CD4-positive, alpha-beta T cell (primary cell): ENCODE measurements around the gene KCNE1. TPM values are rescaled to one million over a fixed set of nuclear protein-coding genes. Genes with fewer than 3 reads are reported as not detected.

Experiments
- ATAC-seq: fragments of 200-7000 bp; cut with Tn5 transposase; one replicate; pipeline ENCODE4 v1.10.0; 2022; ENCODE audit warnings: mild to moderate bottlenecking; ENCODE audit not compliant: poor library complexity
- CTCF ChIA-PET: fragments of 350-600 bp; sonication (Branson Sonifier 250); formaldehyde crosslinking; loops from one replicate; lab custom pipeline; 2021; ENCODE audit warnings: antibody characterized with exemption, inconsistent platforms; lab: Charles Lee
- POLR2A ChIA-PET: fragments of 350-600 bp; sonication (Branson Sonifier 250); formaldehyde crosslinking; loops from one replicate; lab custom pipeline; 2021; ENCODE audit warnings: antibody characterized with exemption, inconsistent platforms; lab: Charles Lee
- DNase-seq, 14 experiments: peaks; one replicate each; pipeline ENCODE4 v3.0.0-alpha.2; 2013 to 2020; ENCODE audit warnings: mixed read lengths in 2 of 14
- H3K27ac ChIP-seq, 2 donors: one replicate each; pipeline versions ENCODE4 v1.5.1 to v1.7.0; 2013; ENCODE audit warnings: low read length in 2 of 2, low read depth in 1 of 2, mild to moderate bottlenecking in 1 of 2
- H3K27me3 ChIP-seq, 2 experiments: 1 replicate in 1 of 2; 2 replicates in 1 of 2; pipeline versions ENCODE4 v1.6.1 to v1.7.0; 2013; ENCODE audit warnings: low read length in 2 of 2, control low read depth in 1 of 2, mild to moderate bottlenecking in 1 of 2, moderate library complexity in 1 of 2; ENCODE audit not compliant: insufficient read depth in 2 of 2, control insufficient read depth in 1 of 2
- H3K36me3 ChIP-seq: one replicate; pipeline ENCODE4 v1.6.1; 2013; ENCODE audit warnings: low read length, control low read depth; ENCODE audit not compliant: insufficient read depth
- H3K4me1 ChIP-seq: one replicate; pipeline ENCODE4 v1.6.1; 2013; ENCODE audit warnings: low read length, control low read depth; ENCODE audit not compliant: insufficient read depth
- H3K4me3 ChIP-seq: one replicate; pipeline ENCODE4 v1.5.1; 2013; ENCODE audit warnings: mild to moderate bottlenecking, low read length, moderate library complexity
- H3K9me3 ChIP-seq, 2 experiments: 1 replicate in 1 of 2; 2 replicates in 1 of 2; pipeline versions ENCODE4 v1.6.1 to v1.7.0; 2013; ENCODE audit warnings: low read length in 2 of 2, mild to moderate bottlenecking in 2 of 2, control low read depth in 1 of 2, moderate library complexity in 1 of 2; ENCODE audit not compliant: control insufficient read depth in 1 of 2, insufficient read depth in 1 of 2
- H3K27ac Mint-ChIP-seq: one replicate; pipeline ENCODE4 v1.8.0; 2020; ENCODE audit warnings: mixed read lengths
- H3K27me3 Mint-ChIP-seq: one replicate; pipeline ENCODE4 v1.8.0; 2021; ENCODE audit warnings: mixed read lengths
- H3K36me3 Mint-ChIP-seq: one replicate; pipeline ENCODE4 v1.8.0; 2021; ENCODE audit warnings: low read depth, mixed read lengths
- H3K4me1 Mint-ChIP-seq: one replicate; pipeline ENCODE4 v1.8.0; 2021; ENCODE audit warnings: low read depth, mixed read lengths
- H3K4me3 Mint-ChIP-seq: one replicate; pipeline ENCODE4 v1.8.0; 2020; ENCODE audit warnings: mild to moderate bottlenecking, mixed read lengths
- H3K9me3 Mint-ChIP-seq: one replicate; pipeline ENCODE4 v1.8.0; 2020; ENCODE audit warnings: mixed read lengths
- CTCF ChIP-seq: fragments of 200-600 bp; IDR thresholded peaks from one replicate; pipeline ENCODE4 v1.8.0; 2022; ENCODE audit warnings: antibody characterized with exemption, mild to moderate bottlenecking
- intact Hi-C, 2 experiments: fragments of 100-400 bp; cut with DNase I in 1 of 2; cut with micrococcal nuclease in 1 of 2; formaldehyde crosslinking; loops; one replicate each; pipeline versions ENCODE4 v1.15.1 to v1.9.0; 2023 to 2025; cut with DNase I, micrococcal nuclease
- total RNA-seq, 174 experiments: library from RNA in 2 of 174; stranded (reverse) in 2 of 174; gene quantifications; one replicate each; pipeline ENCODE4 v1.2.3 and lab custom pipeline; 2021 to 2026

KCNE1 gene
- total RNA-seq, 2 experiments from 2014 or later: not detected

GRCh38 chr21:34518301-34518700 is 6.3 kb upstream of the KCNE1 start:
- H3K9me3 ChIP-seq: no peaks in the 10 kb centered on the region
- H3K4me3 Mint-ChIP-seq: no peak overlapping the region
- H3K4me1 Mint-ChIP-seq: peaks cover 9% of the 10 kb centered on the region
- H3K4me1 ChIP-seq: no peaks in the 10 kb centered on the region
- H3K27me3 ChIP-seq: no peaks in the 10 kb centered on the region
- no peaks in the 10 kb centered on the region for H3K9me3 Mint-ChIP-seq
- no peak for TF ChIP-seq CTCF
- H3K4me3 ChIP-seq: no peak overlapping the region
- intact Hi-C loops: no loop called here
- peaks cover 7% of the 10 kb centered on the region for H3K36me3 ChIP-seq
- no peak overlapping the region for H3K27ac Mint-ChIP-seq
- H3K27me3 Mint-ChIP-seq: no peaks in the 10 kb centered on the region
- CTCF ChIA-PET: no interaction called here
- DNase-seq (no peak), ATAC-seq (no peak)
- H3K27ac ChIP-seq: no peak overlapping the region
- POLR2A ChIA-PET: no interaction called here
- peaks cover 13% of the 10 kb centered on the region for H3K36me3 Mint-ChIP-seq

GRCh38 chr21:34517491-34518245 is 5.7 kb upstream of the KCNE1 start:
- no peaks in the 10 kb centered on the region for H3K9me3 ChIP-seq
- no peak overlapping the region for H3K27ac ChIP-seq
- intact Hi-C loops: no loop called here
- ChIA-PET CTCF (no interaction called here), POLR2A (no interaction called here)
- no peak for TF ChIP-seq CTCF
- peaks cover 7% of the 10 kb centered on the region for H3K36me3 ChIP-seq
- Mint-ChIP-seq H3K36me3 (peaks cover 13% of the 10 kb centered on the region), H3K4me1 (peaks cover 9% of the 10 kb centered on the region), H3K4me3 (no peak overlapping the region), H3K9me3 (no peaks in the 10 kb centered on the region), H3K27ac (no peak overlapping the region), H3K27me3 (no peaks in the 10 kb centered on the region)
- peak; percentile 65 for ATAC-seq
- H3K4me1 ChIP-seq: no peaks in the 10 kb centered on the region
- DNase-seq: peak in 3 of 14 experiments; percentile 16 to 45 (median 37)
- no peaks in the 10 kb centered on the region for H3K27me3 ChIP-seq
- no peak overlapping the region for H3K4me3 ChIP-seq

GRCh38 chr21:34517039-34517438 is 5.0 kb upstream of the KCNE1 start:
- intact Hi-C loops: no loop called here
- DNase-seq (no peak), ATAC-seq (no peak)
- POLR2A ChIA-PET: no interaction called here
- Histone ChIP-seq H3K27me3 (no peaks in the 10 kb centered on the region), H3K4me1 (no peaks in the 10 kb centered on the region), H3K4me3 (no peak overlapping the region), H3K36me3 (peaks cover 7% of the 10 kb centered on the region), H3K27ac (no peak overlapping the region), H3K9me3 (no peaks in the 10 kb centered on the region)
- Mint-ChIP-seq H3K36me3 (peaks cover 13% of the 10 kb centered on the region), H3K27me3 (no peaks in the 10 kb centered on the region), H3K9me3 (no peaks in the 10 kb centered on the region), H3K27ac (no peak overlapping the region), H3K4me3 (no peak overlapping the region), H3K4me1 (peaks cover 9% of the 10 kb centered on the region)
- TF ChIP-seq CTCF: no peak
- CTCF ChIA-PET: no interaction called here
